ENCODE data around the gene ZFYVE9.
"Not testable (repeated sequence)": the region's sequence is repeated elsewhere in the genome, so short reads cannot be mapped to it uniquely, and the experiment has no call there.

The ZFYVE9 gene

DNA sequence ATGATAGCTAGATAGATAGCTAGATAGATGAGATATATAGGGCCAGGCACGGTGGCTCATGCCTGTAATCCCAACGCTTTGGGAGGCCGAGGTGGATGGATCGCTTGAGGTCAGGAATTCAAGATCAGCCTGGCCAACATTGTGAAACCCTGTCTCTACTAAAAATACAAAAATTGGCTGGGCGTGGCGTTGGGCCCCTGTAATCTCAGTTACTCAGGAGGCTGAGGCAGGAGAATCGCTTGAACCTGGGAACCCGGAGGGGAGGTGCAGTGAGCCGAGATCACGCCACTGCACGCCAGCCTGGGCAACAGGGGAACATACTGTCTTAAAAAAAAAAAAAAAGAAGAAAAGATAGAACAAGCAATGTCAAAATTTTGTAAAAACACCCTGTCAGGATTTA, 8.6 kb downstream of the ZFYVE9 start:
- not testable (repeated sequence) for DNase-seq

DNA sequence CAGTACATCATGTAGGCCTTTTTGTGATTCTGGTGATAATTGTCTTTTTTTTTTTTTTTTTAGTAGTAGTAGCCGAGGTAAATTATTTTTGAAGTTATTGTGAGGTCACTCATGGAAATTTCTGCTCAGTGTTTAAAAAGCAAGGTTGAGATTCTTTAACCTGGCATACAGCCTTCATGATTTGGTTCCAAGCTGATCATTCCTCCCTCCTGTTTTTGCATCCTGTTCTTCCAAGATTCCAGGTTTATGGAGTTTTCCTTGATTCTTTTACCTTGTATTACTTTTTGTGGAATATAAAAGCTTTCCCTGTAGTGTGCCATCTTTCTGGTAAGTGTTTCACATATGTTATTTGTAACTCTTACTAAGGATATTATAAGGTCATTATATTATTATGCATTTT, 9.1 kb downstream of the ZFYVE9 start:
- DNase-seq = no peak

DNA sequence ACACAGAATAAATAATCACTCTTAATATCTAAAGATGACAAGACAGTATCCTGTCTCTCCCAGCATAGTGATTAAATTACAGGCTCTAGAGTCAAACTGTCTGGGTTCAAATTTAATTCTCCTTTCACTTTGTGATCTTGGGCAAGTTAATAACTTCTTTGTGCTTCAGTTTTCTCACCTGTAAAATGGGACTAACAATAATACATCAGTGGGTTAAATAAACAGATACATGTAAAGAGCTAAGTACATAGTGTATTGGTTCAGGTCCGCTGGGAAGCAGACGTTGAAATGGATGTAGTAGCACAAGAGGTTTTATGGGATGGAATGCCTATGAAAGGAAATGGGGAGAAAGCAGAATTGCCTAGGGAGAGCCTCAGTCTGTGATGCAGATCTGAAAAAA, 10.7 kb downstream of the ZFYVE9 start:
- no peak for DNase-seq

DNA sequence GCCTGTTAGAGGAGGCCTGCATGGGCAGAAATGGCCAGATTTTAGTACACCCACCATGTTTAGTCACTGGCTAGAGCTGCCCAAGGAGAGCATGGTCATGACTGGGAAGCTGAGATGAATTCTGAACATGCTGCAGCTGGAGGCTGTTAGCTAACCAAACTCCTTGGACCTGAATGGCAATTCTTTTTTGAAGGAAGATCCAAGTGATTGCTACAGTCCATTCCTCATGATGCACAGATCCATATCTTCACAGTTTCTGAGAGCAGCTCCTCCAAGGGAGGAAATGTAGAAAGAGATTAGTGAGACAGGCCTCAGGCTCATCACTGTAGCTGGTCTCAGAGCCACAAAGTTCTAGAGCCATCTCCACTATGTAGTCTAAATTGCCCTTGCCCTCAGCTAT, 11.1 kb downstream of the ZFYVE9 start:
- no peak for DNase-seq

DNA sequence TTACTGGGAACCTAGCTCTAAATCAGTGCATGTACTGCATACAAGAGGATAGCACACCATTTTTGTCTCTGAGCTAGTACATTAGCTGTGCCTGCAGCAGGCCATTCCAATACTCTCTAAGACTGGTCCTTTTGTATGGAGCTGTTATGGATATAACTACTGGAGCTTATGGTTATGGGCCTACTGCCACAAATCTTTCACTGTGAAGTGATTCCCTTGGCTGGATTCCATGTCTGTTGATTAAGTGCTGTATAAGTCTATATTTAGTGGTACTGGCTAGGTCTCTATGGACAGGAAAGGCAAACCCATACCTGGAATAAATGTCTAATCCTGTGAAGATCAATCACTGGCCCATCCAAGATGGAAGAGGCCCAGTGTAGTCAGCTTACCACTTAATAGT, 12.0 kb downstream of the ZFYVE9 start:
- DNase-seq = no peak

DNA sequence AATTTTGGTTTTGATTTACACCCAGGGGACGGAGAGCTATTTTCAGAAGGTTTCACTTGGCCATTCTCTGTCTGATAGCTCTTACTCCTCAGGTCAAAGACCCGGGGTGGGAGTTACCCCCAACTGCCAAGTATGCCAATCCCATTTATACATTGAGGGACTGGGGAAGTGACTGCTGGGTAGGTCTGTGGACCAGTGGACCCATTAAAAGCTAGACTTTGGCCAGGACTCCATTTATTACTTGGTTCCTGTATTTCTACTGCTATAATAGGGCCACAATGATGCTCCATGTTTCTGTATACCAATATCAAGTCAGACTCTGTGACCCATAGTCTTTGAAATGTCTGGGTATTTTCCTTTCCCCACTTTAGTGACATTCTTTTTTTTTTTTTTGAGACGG, 14.6 kb downstream of the ZFYVE9 start:
- DNase-seq = no peak

DNA sequence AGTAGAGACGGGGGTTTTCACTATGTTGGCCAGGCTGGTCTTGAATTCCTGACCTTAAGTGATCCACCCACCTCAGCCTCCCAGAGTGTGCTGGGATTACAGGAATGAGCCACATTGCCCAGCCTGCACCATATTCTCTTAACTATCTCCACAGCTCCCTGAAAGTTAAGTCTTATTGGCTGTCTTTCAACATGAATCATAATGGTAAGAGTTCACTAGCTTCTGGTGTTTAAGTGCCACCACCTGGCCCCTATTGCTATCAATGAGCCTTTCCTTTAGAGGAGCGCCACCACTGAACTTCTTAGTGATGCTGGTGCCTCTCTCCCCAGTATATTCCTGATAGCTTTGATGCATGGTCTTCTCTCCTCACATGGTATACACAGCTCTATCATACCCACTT, 15.7 kb downstream of the ZFYVE9 start:
- no peak for DNase-seq

DNA sequence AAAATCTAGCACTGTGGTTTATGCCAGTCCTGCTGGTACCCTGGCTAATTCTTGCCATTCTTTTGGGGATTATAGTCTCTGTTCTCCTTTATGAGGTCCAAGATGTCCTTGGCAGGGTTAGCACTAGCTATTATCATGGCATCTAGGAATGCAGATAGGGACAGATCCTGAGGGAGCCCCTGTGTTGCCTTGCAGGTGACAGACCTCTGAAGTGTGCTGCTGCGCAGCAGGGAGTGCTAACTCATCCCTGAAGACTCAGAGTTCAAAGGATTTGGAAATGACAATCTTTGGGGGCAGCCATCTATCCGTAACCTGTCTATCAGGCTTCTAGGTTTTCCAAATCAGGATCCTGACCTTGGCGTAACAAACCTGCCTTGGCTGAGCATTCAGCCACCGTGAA, 16.3 kb downstream of the ZFYVE9 start:
- no peak for DNase-seq

DNA sequence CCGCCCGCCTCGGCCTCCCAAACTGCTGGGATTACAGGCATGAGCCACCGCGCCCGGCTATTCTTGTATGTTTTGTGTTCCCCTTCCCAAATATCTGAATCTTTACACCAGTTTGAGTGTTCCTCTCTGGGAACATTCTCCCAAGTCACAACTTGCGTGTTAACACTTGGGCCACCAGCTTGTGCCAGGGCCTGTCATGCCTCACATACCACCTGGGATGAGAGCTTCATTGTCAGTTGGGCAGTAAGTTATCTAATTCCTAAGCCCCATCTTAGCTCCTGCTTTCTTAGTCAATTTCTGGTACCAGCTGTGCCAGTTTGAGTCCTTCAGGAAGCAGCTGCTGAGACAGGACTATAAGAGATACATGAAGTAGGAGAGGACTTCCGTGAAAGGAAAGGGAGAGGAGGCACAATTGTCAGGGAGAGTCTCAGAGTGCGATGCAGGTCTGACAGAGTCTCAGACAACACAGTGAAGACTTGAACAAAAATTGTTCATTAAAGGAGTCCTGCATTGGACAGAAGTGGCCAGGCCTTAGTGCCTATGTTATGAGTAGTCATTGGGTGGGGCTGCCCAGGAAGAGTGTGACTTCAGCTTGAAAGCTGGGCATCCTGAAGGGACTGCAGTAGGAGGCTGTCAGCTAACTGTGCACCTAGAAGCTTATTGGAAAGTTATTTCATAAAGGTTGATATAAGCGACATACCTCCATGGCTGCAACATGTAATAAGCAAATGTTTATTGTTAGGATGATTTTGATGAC, 17.3 kb downstream of the ZFYVE9 start:
- DNase-seq = no peak

DNA sequence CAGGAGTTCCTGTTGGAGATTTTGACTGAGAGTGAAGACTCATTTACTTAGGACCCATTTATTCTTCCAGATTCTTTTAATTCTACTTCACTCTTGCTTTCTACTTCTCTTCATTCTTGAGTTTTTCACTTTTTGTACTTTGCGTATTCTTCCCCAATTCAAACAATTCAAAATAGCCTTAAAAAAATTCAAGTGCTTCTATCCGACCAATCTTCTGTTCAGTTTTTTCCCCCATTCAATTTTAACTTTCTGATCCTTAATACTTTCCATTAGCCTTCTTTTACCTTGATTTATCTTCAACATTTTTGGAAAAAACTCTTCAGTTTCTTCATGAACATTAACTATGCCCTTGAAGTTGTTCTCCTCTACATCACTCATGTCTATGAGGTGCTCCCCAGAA, 21.1 kb downstream of the ZFYVE9 start:
- DNase-seq = no peak

DNA sequence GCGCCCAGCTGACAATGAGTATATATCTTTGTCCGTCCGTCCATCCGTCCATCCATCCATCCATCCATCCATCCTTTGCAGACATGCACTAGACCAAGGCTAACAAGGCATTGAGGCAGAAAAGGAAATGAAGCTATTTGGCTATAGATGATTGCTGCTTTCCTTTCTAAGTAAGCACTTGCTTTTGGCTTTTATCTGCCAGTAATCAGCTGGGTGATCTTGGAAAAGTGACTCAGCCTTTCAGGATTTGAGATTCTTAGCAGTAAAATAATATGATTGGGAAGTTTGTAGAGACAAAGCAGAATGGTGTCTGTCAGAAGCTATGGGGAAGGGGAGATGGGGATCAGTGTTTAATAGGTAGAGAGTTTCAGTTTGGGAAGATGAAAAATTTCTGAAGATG, 22.7 kb downstream of the ZFYVE9 start:
- no peak for DNase-seq

DNA sequence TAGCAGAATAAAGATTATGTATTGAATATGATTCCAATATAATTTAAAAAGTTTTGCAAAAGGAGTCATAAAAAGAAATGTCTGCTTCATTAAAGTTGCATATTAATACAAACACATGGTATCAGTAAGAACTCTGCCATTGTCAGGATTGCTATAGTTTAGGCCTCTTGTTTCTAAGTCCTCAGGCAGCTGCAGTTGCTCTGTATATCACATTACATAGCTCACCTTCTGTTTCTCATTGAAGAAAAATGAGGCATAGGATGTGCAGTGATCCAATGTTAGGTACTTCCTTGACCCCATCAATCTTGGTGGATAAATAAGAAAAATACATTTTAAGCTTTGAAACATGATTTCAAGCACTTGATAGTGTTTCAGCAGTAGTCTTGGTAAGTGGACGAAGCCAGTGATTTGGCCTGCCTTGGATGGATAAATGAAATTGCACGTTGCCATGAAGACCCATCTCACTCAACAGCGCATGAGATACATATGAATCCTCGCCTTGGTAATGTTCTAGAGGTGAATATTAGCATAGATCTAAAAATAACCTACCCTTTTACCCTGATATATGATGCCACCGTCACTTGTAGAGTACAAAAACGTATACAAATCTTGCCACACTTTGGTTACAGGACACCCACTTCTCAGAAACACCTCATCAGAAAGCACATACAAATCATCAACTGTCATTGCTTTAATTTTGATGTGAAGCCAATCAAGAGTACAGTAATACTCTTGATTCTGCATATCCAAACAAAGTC, 25.3 kb downstream of the ZFYVE9 start:
- DNase-seq = no peak

DNA sequence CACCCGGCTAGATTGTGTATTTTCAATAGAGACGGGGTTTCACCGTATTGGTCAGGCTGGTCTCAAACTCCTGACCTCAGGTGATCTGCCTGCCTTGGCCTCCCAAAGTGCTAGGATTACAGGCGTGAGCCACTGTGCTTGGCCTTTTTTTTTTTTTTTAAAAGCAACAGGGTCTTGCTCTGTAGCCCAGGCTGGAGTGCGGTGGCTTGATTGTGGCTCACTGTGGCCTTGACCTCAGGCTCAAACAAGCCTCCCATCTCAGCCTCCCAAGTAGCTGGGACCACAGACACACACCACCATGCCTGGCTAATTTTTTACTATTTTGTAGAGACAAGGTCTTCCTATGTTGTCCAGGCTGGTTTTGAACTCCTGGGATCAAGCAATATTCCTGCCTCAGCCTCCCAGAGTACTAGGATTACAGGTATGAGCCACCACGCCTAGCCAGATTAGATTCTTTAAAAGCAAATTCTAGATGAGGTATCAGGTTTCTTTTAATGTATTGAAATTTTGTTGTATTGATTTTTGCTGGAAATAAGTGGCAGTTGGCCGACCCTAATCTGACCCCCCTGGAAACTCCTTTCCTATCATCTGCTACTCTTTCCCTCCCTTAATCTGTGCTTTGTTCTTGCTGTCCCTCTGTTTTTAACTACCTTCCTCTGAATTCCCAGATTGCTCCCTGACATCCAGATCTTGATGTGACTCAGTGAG, 26.6 kb downstream of the ZFYVE9 start:
- no peak for DNase-seq

DNA sequence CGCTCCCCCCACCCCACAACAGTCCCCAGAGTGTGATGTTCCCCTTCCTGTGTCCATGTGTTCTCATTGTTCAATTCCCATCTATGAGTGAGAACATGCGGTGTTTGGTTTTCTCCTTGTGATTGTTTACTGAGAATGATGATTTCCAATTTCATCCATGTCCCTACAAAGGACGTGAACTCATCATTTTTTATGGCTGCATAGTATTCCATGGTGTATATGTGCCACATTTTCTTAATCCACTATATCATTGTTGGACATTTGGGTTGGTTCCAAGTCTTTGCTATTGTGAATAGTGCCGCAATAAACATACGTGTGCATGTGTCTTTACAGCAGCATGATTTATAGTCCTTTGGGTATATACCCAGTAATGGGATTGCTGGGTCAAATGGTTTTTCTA, 29.3 kb downstream of the ZFYVE9 start:
- not testable (repeated sequence) for DNase-seq

DNA sequence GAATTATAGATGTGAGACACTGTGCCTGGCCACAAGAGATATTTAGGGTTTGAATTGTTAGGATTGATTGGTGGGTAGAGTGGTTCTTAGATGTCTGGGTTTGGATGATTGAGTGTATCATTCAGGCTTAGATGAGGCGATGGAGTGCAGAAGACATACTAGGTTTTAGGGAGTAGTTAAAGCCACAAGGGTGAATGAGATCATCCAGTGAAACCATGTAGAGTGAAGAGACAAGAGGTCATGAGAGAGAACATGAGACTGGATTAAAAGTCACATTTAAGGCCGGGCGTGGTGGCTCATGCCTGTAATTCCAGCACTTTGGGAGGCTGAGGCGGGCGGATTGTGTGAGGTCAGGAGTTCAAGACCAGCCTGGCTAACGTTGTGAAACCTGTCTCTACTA, 37.2 kb downstream of the ZFYVE9 start:
- DNase-seq = no peak

DNA sequence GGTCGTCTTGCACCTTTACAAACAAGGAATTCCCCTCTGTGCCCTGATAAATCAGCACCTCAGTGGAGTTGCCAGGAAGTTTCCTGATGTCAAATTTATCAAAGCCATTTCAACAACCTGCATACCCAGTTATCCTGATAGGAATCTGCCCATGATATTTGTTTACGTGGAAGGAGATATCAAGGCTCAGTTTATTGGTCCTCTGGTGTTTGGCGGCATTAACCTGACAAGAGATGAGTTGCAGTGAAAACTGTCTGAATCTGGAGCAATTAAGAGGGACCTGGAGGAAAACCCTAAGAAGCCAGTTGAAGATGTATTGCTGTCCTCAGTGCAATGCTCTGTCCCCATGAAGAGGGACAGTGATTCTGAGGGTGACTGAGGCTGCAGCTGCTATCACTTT, 38.3 kb downstream of the ZFYVE9 start:
- no peak for DNase-seq

DNA sequence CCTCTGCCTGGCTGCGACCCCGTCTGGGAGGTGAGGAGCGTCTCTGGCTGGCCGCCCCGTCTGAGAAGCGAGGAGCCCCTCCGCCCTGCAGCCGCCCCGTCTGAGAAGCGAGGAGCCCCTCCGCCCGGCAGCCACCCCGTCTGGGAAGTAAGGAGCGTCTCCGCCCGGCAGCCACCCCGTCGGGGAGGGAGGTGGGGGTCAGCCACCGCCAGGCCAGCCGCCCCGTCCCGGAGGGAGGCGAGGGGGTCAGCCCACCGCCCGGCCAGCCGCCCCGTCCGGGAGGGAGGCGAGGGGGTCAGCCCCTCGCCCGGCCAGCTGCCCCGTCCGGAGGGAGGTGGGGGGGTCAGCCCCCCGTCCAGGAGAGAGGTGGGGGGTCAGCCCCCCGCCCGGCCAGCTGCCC, 39.9 kb downstream of the ZFYVE9 start:
- DNase-seq = not testable (repeated sequence)

DNA sequence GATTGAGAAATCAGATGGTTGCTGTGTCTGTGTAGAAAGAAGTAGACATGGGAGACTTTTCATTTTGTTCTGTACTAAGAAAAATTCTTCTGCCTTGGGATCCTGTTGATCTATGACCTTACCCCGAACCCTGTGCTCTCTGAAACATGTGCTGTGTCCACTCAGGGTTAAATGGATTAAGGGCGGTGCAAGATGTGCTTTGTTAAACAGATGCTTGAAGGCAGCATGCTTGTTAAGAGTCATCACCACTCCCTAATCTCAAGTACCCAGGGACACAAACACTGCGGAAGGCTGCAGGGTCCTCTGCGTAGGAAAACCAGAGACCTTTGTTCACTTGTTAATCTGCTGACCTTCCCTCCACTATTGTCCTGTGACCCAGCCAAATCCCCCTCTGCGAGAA, 40.4 kb downstream of the ZFYVE9 start:
- not testable (repeated sequence) for DNase-seq

DNA sequence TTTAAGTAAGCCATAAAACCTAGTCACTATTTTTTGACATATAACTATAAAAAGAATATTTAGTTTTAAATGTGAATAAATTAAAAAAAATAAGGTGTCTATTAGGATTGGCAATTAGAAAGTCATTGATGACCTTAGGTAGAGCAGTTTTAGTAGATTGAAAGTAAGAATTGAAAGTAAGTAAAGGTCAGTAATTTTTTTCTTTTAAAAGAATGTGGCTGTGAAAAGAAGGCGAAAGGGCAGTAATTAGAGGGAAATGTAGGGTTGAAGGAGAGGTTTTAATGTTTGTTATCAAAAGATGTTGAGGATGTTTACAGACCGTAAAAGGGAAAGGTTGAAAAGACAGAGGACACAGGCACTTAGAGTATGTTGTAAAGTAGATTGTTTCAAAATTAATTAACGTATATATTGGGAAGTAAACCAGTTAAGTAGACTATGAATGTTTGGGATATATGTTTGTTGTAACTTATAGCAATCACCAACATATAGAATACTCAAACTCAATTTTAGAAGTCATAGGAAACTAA, 41.0 kb downstream of the ZFYVE9 start:
- DNase-seq = no peak

DNA sequence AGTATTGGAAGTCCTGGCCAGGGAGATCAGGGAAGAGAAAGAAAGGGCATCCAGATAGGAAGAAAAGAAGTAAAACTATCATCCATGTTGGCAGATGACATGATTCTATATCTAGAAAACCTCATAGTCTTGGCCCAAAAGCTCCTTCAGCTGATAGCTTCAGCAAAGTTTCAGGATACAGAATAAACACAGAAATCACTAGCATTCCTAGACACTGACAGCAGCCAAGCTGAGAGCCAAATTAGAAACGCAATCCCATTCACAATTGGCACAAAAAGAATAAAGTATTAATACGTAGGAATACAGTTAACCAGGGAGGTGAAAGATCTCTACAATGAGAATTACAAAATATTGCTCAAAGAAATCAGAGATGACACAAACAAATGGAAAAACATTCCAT, 44.6 kb downstream of the ZFYVE9 start:
- no peak for DNase-seq

DNA sequence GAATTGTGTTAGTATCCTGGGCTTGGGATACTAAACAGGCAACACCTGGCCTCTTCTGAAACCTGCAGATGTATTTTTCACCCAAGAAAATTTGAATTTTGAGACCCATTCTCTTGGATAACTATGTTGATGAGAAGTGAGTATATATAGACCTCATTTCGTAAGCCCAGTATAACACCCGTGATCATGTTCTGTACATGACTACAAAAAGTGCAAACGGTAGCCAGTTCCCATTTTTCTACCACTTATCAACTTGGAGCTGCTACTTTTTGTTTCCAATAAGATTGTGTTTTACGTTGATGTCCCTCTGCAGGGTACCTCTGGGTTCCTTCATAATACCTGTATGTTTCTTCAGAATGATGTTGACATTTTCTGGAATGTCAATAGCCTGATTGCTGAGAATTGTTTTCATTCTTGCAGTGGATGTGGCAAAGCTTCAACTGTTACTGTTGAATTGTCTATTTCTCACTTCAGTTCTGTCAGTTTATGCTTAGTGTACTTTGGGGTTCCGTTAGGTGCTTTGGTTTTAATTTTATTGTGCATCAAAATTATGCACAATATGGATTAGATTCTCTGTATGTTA, 48.1 kb downstream of the ZFYVE9 start:
- no peak for DNase-seq

DNA sequence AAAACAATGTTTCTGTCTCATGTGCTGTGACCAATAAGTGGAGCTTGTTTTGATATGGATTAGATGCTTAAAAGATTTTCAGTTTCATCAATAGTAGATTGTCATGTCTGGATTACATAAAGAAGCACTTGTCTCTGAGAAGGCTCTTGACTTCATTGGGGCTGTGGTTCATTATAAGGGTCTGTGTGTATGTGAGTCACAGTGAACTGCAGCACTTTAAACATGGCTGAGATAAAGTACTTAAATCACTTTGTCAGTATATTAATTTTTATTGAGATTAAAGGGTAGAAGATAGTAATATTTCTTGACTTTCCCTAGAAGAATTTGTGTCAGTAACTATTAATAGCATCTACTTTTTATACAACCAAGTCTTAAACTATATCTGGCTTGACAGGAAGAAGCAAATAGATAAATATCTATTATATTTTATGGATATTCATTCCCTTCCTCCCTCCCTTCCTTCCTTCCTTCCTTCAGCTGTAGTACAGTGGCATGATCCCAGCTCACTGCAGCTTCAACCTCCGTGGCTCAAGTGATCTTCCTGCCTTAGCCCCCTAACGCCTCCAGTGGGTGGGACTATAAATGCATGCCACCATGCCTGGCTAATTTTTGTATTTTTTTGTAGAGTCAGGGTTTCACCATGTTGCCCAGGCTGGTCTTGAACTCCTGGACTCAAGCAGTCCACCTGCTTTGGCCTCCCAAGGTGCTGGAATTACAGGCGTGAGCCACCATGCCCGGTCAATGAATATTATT, 48.8 kb downstream of the ZFYVE9 start:
- no peak for DNase-seq

All from GDM1 (cell line).